GM23248 (cell line): Measurements from ENCODE around the gene CENPC. TPM values are rescaled to one million over a fixed set of nuclear protein-coding genes. Genes with fewer than 3 reads are reported as not detected.

Experiments
- DNase-seq: peaks from one replicate; pipeline ENCODE4 v3.0.0-alpha.2; 2015
- H2AFZ ChIP-seq: fragments of 200-600 bp; sonication (generic); 2 replicates; pipeline ENCODE4 v1.6.1; 2016; ENCODE audit warnings: antibody characterized with exemption
- H3F3A ChIP-seq: fragments of 200-600 bp; sonication (generic); 2 replicates; pipeline ENCODE4 v1.6.1; 2016; ENCODE audit warnings: mild to moderate bottlenecking, antibody characterized with exemption, mixed run types; ENCODE audit not compliant: insufficient read depth
- H3K27ac ChIP-seq: fragments of 200-600 bp; sonication (generic); 2 replicates; pipeline ENCODE4 v1.5.1; 2016; ENCODE audit warnings: mild to moderate bottlenecking
- H3K27me3 ChIP-seq: fragments of 200-600 bp; sonication (generic); replicated peaks from 2 replicates; pipeline ENCODE4 v1.6.1; 2016; ENCODE audit warnings: mild to moderate bottlenecking; ENCODE audit not compliant: insufficient read depth
- H3K36me3 ChIP-seq: fragments of 200-600 bp; sonication (generic); 2 replicates; pipeline ENCODE4 v1.6.1; 2016; ENCODE audit warnings: low read depth, mild to moderate bottlenecking
- H3K4me1 ChIP-seq: fragments of 200-600 bp; sonication (generic); 2 replicates; pipeline ENCODE4 v1.6.1; 2016; ENCODE audit warnings: mild to moderate bottlenecking; ENCODE audit not compliant: insufficient read depth
- H3K4me2 ChIP-seq: fragments of 200-600 bp; sonication (generic); one replicate; pipeline ENCODE4 v1.6.1; 2016; ENCODE audit warnings: mild to moderate bottlenecking; ENCODE audit not compliant: unreplicated experiment
- H3K4me3 ChIP-seq: fragments of 200-600 bp; sonication (generic); 2 replicates; pipeline ENCODE4 v1.5.1; 2016; ENCODE audit warnings: mild to moderate bottlenecking
- H3K79me2 ChIP-seq: fragments of 200-600 bp; sonication (generic); 2 replicates; pipeline ENCODE4 v1.6.1; 2016; ENCODE audit warnings: mild to moderate bottlenecking; ENCODE audit not compliant: insufficient read depth
- H3K9ac ChIP-seq: fragments of 200-600 bp; sonication (generic); 2 replicates; pipeline ENCODE4 v1.6.1; 2016; ENCODE audit warnings: mild to moderate bottlenecking
- H3K9me2 ChIP-seq: fragments of 200-600 bp; sonication (generic); 2 replicates; pipeline ENCODE4 v1.6.1; 2016; ENCODE audit warnings: mixed run types, mild to moderate bottlenecking, moderate library complexity; ENCODE audit not compliant: insufficient read depth
- H3K9me3 ChIP-seq: fragments of 200-600 bp; sonication (generic); one replicate; pipeline ENCODE4 v1.6.1; 2017; ENCODE audit warnings: low read depth
- H4K20me1 ChIP-seq: fragments of 200-600 bp; sonication (generic); 2 replicates; pipeline ENCODE4 v1.6.0; 2016; ENCODE audit not compliant: insufficient read depth
- EZH2 ChIP-seq: fragments of 200-600 bp; sonication (generic); IDR thresholded peaks from 2 replicates; pipeline ENCODE4 v1.6.1; 2018; ENCODE audit warnings: antibody characterized with exemption, mild to moderate bottlenecking; ENCODE audit not compliant: insufficient read depth, poor library complexity, severe bottlenecking
- EZH2phosphoT487 ChIP-seq: fragments of 200-600 bp; sonication (generic); IDR thresholded peaks from 2 replicates; pipeline ENCODE4 v1.6.1; 2018; ENCODE audit warnings: antibody characterized with exemption, moderate library complexity, mild to moderate bottlenecking, low read depth; ENCODE audit not compliant: insufficient read depth
- WGBS, 2 experiments: methylation state at CpG; one replicate each; pipeline ENCODE4 v1.1.6; 2015 to 2017; ENCODE audit warnings: low lambda C conversion rate in 2 of 2, low coverage in 1 of 2; ENCODE audit errors: missing lambda C conversion rate in 2 of 2; 5-methylcytosine and 5-hydroxymethylcytosine counted together
- in situ Hi-C: fragments of 300-500 bp; cut with MboI; formaldehyde crosslinking; loops from 2 replicates; pipeline ENCODE4 v1.15.0; 2020
- polyA plus RNA-seq: library from polyadenylated mRNA; unstranded; fragments of >200 nt; fragmentation: Nextera tagmentation; extraction: Ambion mirVana; gene quantifications from 2 replicates; pipeline ENCODE4 v1.2.1, GENCODE V29; 2016
- total RNA-seq: library from RNA; depleted of rRNA; stranded (reverse); fragments of >200 nt; shearing (Covaris generic); gene quantifications from 2 replicates; pipeline ENCODE4 v1.2.3, GENCODE V29; 2014

CENPC gene
- total and polyA plus RNA-seq, 2 experiments from 2014 or later = 6.6 to 10.1 TPM

- H3K4me1 ChIP-seq = no peaks in the 10 kb centered on the region
- no peaks in the 10 kb centered on the region for H3F3A ChIP-seq
- in situ Hi-C loops = no loop called here
- H3K36me3 ChIP-seq = peaks cover 48% of the 10 kb centered on the region
- no peak overlapping the region for H2AFZ ChIP-seq
- DNase-seq = no peak
- H4K20me1 ChIP-seq = no peaks in the 10 kb centered on the region
- no peak for TF ChIP-seq EZH2phosphoT487
- TF ChIP-seq EZH2 = no peak
- no peak overlapping the region for H3K4me3 ChIP-seq
- no peak overlapping the region for H3K27ac ChIP-seq
- H3K9me3 ChIP-seq = no peaks in the 10 kb centered on the region
- no peaks in the 10 kb centered on the region for H3K9me2 ChIP-seq
- no peaks in the 10 kb centered on the region for H3K27me3 ChIP-seq
- 0 out of 2 replicates have a peak, but pooled peaks cover 24% of the 10 kb centered on the region for H3K79me2 ChIP-seq
- no peak overlapping the region for H3K9ac ChIP-seq
- 94 to 98% methylated on average over 3 of the region's 3 CpGs for WGBS, 2 experiments
- H3K4me2 ChIP-seq = no peak overlapping the region
These were observed 32.8 kb downstream of the CENPC start for GRCh38 chr4:67512501-67512900.

- peaks cover 35% of the 10 kb centered on the region for H3K79me2 ChIP-seq
- H3K9me3 ChIP-seq = no peaks in the 10 kb centered on the region
- no peaks in the 10 kb centered on the region for H3F3A ChIP-seq
- H2AFZ ChIP-seq = no peak overlapping the region
- H3K9ac ChIP-seq = no peak overlapping the region
- WGBS, 2 experiments = 80 to 83% methylated on average over 2 of the region's 2 CpGs
- TF ChIP-seq EZH2 = no peak
- no peak for TF ChIP-seq EZH2phosphoT487
- in situ Hi-C loops = no loop called here
- H3K4me2 ChIP-seq = no peak overlapping the region
- H3K4me3 ChIP-seq = no peak overlapping the region
- no peaks in the 10 kb centered on the region for H3K4me1 ChIP-seq
- H4K20me1 ChIP-seq = no peaks in the 10 kb centered on the region
- no peaks in the 10 kb centered on the region for H3K27me3 ChIP-seq
- peaks cover 3% of the 10 kb centered on the region; the same call in 1 of the 2 replicates for H3K9me2 ChIP-seq
- no peak for DNase-seq
- no peak overlapping the region for H3K27ac ChIP-seq
- H3K36me3 ChIP-seq = peaks cover 15% of the 10 kb centered on the region
These were observed 44.9 kb downstream of the CENPC start for GRCh38 chr4:67500373-67500772.

- no peak overlapping the region for H3K4me2 ChIP-seq
- no peaks in the 10 kb centered on the region for H3K9me3 ChIP-seq
- no peaks in the 10 kb centered on the region for H3K4me1 ChIP-seq
- TF ChIP-seq EZH2 (no peak), EZH2phosphoT487 (no peak)
- H3K9me2 ChIP-seq = peaks cover 5% of the 10 kb centered on the region; the same call in 1 of the 2 replicates
- no peak overlapping the region for H3K4me3 ChIP-seq
- no peaks in the 10 kb centered on the region for H3F3A ChIP-seq
- DNase-seq = no peak
- H2AFZ ChIP-seq = no peak overlapping the region
- H4K20me1 ChIP-seq = no peaks in the 10 kb centered on the region
- no peak overlapping the region for H3K9ac ChIP-seq
- WGBS, 2 experiments = 75 to 85% methylated on average over 2 of the region's 2 CpGs
- peaks cover 35% of the 10 kb centered on the region for H3K79me2 ChIP-seq
- H3K36me3 ChIP-seq = peaks cover 14% of the 10 kb centered on the region
- H3K27me3 ChIP-seq = no peaks in the 10 kb centered on the region
- no peak overlapping the region for H3K27ac ChIP-seq
- in situ Hi-C loops = no loop called here
These were observed 45.5 kb downstream of the CENPC start for GRCh38 chr4:67499799-67500198.

GRCh38 chr4:67483868-67484602 lies 61.3 kb downstream of the CENPC start:
- Histone ChIP-seq H3K9me3 (no peaks in the 10 kb centered on the region), H3F3A (peaks cover 18% of the 10 kb centered on the region), H3K27ac (peak overlapping the region; percentile 65), H3K27me3 (no peaks in the 10 kb centered on the region), H3K4me3 (no peak overlapping the region), H2AFZ (no peak overlapping the region), H3K9ac (no peak overlapping the region), H3K79me2 (peaks cover 37% of the 10 kb centered on the region), H4K20me1 (0 out of 2 replicates have a peak, but pooled peaks cover 2% of the 10 kb centered on the region), H3K4me1 (peaks cover 18% of the 10 kb centered on the region), H3K9me2 (no peaks in the 10 kb centered on the region), H3K36me3 (peaks cover 11% of the 10 kb centered on the region; the same call in 1 of the 2 replicates), H3K4me2 (no peak overlapping the region)
- TF ChIP-seq EZH2 = no peak
- no peak for TF ChIP-seq EZH2phosphoT487
- peak; percentile 56 for DNase-seq
- WGBS, 2 experiments = 59 to 63% methylated on average over 5 of the region's 5 CpGs
- in situ Hi-C loops = no loop called here
